HTR-8/SVneo (cell line): ENCODE data around the gene INTS12.

Source experiments
- DNase-seq: peaks from one replicate; pipeline ENCODE4 v3.0.0; 2011; ENCODE audit warnings: low spot score, mixed read lengths; ENCODE audit not compliant: insufficient read length
- FAIRE-seq: peaks from 2 replicates; lab custom pipeline; 2011; peaks lifted over from hg19 to GRCh38; lab: Jason Lieb, UNC

The INTS12 gene

DNA sequence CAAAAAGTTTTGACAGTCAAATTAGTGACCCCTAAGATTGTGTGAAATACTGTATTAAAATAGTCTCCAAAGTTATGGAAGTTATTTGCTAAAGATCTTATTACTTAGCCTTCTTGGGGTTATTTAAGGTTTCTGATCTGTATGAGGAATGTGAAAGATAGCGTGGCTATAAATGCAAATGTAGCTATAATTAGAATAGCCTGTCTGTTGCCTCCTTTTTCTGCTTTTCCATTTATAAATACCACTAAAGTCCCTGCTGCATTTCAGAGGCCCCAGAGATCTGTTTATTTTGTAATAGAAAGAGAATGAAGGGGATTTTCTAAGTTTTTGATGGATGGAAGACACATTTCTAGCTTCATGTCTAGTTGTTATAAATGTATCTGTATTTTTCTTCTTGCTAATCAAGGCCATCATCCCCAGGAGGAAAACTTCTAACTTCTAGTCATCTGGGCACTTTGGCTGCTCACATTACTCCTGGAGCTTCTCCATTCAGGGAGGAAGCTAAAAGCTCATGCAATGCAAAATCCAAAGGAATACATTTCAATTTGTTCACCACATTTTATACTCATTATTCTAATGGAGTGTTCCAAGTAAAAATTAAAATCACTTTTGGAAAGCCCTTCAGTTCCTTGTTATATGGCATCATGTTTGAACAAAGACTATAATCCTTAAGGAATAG is 73.9 kb downstream of the INTS12 start:
- FAIRE-seq (no peak), DNase-seq (no peak)

DNA sequence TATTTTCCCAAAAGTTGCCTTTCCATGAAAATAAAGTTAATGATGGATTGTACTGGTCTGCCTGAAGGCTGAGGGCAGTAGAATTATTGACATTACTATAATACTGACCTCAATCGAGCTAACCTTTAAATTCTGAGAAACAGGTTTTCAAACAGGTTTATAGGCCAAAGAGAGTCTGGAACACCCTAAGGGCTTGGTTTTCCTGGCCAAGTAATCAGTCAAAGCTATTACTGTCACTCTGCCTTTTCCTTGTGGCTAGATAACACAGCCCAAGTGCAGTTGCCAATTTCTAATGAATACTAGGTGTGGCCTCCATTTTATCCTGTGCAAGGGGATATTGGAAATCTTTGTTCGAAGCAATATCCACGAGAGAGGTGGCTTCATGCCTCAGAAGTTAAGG is 75.2 kb downstream of the INTS12 start:
- DNase-seq (no peak), FAIRE-seq (no peak)
